Measurements from ENCODE around the gene KIRREL3.

The KIRREL3 gene

GRCh38 chr11:126874276-126874675 lies 126.3 kb downstream of the KIRREL3 start:
- FAIRE-seq, result no peak
- no peak for TF ChIP-seq POLR2A (IDR thresholded peaks at IDR 0.05; ENCODE audit: low read depth, low read length)
- DNase-seq (ENCODE audit: insufficient read length, low spot score), result no peak

- no peak for DNase-seq (ENCODE audit: insufficient read length, low spot score)
- TF ChIP-seq POLR2A (IDR thresholded peaks at IDR 0.05; ENCODE audit: low read depth, low read length), result no peak
These were observed 128.8 kb downstream of the KIRREL3 start for GRCh38 chr11:126871792-126872191.

GRCh38 chr11:126870021-126870420 lies 130.5 kb downstream of the KIRREL3 start:
- no peak for TF ChIP-seq POLR2A (IDR thresholded peaks at IDR 0.05; ENCODE audit: low read depth, low read length)
- FAIRE-seq, result no peak
- no peak for DNase-seq (ENCODE audit: insufficient read length, low spot score)

More at GRCh38 chr11:126871792-126872191, 128.8 kb downstream of the KIRREL3 start:
- FAIRE-seq, result no peak

DNA sequence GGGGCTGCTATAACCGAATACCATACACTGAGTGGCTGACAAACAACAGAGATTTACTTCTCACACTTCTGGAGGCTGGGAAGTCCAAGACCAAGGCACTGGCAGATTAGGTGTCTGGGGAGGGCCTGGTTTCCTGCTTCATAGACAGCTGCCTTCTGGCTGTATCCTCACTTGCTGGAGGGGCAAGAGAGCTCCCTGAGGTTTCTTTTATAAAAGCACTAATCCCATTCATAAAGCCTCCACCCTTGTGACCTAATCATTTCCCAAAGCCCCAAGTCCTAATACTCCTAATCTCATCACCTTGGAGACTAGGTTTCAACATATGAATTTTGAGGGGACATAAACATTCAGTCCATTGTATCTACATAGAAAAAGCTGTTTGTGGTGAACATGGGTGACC lies 131.8 kb downstream of the KIRREL3 start:
- no peak for DNase-seq (ENCODE audit: insufficient read length, low spot score)
- no peak for TF ChIP-seq POLR2A (IDR thresholded peaks at IDR 0.05; ENCODE audit: low read depth, low read length)
- no peak for FAIRE-seq

DNA sequence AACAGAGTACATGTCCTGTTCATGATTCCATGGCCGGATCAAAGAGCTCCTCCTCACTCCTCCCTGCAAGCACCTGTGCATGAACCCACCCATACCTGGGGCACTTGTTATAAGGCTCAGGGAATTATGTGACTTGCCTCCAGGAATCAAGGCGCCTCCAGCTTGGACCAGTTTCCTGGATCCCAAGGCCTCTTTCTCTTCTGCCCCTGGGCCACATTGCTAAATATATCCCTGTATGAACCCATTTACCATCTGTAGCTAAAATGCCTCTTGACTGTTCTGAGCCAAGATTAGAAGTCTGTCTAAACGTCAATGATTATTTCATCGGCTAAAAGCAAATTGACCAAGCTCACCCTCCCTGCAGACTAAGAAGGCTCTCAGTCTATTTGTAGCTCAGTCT lies 135.6 kb downstream of the KIRREL3 start:
- no peak for FAIRE-seq
- DNase-seq (ENCODE audit: insufficient read length, low spot score), result no peak
- no peak for TF ChIP-seq POLR2A (IDR thresholded peaks at IDR 0.05; ENCODE audit: low read depth, low read length)

- TF ChIP-seq POLR2A (IDR thresholded peaks at IDR 0.05; ENCODE audit: low read depth, low read length), result no peak
- no peak for FAIRE-seq
- no peak for DNase-seq (ENCODE audit: insufficient read length, low spot score)
These were observed 137.1 kb downstream of the KIRREL3 start for GRCh38 chr11:126863294-126863997.

DNA sequence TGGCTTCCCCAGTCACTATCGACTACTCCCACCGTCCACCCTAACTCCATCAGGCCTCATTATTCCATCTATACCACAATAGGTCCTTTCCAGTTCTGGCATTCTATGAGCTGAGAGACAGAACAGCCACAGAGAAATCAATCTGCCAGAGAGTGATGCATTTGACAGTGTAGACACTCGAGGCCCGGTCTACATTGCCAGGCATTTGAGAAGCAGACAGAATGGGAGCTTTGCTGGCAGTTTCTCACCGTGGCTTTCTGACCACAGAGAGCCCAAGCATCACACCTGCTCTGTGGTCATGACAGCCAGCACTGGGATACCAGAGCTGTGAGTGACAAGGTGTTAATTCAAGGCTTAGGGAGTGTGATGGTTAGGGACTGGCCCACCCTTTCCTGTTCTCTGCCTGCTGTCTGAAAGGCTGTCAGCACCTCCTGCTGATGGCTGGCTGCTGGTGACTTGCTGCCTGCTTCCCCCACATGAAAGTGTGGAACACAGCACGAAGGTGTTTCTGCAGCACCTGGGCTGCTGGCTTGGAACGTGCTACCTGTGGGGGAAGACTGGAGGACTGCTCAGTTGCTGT lies 137.8 kb downstream of the KIRREL3 start:
- no peak for DNase-seq (ENCODE audit: insufficient read length, low spot score)
- no peak for TF ChIP-seq POLR2A (IDR thresholded peaks at IDR 0.05; ENCODE audit: low read depth, low read length)
- no peak for FAIRE-seq

- no peak for FAIRE-seq
- TF ChIP-seq POLR2A (IDR thresholded peaks at IDR 0.05; ENCODE audit: low read depth, low read length), result no peak
- DNase-seq (ENCODE audit: insufficient read length, low spot score), result no peak
These were observed 138.6 kb downstream of the KIRREL3 start for GRCh38 chr11:126861796-126862459.

DNA sequence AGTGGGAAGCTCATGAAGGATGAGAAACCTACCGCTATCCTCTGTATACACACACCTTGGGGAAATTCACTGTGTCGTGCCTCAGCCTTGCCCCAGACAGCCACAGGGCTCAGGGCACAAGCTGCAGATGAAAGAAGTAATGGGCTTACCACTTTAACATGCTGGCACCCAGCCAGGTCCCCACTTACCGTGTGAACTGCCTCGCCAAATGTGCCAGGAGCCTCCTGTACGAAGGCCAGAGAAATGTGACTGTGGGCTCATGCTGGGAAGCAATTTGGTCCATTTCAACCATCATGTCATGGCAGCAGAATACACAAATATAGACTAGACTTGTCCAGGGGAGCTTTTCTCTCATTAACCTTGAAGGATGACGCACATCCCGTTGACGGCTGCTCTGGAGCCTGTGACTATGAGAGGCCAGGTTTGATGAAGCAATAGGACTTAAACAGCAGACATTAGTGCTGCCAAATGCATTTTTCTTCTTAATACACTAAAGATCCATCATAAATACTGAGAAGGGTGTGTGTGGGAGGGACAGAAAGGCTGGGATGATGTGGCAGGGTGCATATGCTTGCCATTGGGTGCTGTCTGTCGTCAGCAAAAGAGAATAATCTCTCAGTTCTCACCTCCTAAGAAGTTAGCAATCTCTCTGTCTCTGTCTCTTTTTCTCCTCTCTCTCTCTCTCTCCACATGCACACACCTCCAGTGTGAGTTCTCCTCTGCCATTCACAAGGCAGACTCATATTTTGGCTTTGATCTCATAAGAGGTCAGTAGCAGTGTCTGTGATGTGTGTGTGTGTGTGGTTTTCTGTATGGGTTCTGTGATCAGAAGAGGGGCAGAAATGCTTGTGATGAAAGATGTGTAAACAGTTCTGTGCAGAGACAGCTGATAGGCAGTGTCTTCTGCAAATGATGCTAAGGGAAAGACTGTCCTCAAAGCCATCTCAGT lies 142.4 kb downstream of the KIRREL3 start:
- DNase-seq (ENCODE audit: insufficient read length, low spot score), result no peak

DNA sequence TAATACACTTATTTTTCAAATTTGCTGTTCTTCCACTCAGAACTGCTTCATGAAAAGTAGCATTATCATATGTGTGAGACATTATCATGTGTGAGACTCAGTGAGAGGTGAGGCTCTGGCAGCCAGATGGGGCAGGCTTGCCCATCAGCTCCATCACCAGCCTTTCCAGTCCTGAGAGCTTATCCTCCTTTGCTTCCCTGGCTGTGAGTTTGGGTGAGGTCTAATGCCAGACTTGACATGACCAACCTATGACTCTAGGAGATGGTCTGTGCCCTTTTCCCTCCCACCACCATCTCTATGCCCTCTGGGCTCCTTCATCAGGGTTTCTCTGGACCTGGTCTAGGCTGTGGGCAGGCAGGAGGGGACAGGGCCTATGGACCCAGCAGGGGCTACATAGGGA lies 145.0 kb downstream of the KIRREL3 start:
- no peak for DNase-seq (ENCODE audit: insufficient read length, low spot score)
- FAIRE-seq, result no peak
- TF ChIP-seq POLR2A (IDR thresholded peaks at IDR 0.05; ENCODE audit: low read depth, low read length), result no peak

More for the DNA sequence above, 142.4 kb downstream of the KIRREL3 start:
- no peak for FAIRE-seq
- no peak for TF ChIP-seq POLR2A (IDR thresholded peaks at IDR 0.05; ENCODE audit: low read depth, low read length)

DNA sequence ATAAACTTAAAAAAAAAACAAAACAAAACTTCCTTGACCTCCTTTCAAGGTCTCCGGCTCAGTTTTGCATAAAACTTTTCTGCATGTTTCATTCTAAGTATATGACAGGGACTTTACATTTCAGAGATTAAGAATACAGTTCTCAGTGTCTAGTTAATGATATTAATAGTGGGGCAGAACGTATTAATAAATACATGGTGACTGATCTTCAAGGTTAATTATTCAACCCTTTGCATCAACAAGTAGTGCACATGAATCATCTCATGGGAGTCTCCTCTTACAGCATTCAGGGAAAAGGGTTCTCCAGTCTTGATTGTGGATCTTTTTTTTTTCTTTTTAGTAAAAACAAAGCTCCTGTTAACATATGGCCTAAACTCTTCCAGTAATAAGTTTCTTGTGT lies 146.8 kb downstream of the KIRREL3 start:
- no peak for TF ChIP-seq POLR2A (IDR thresholded peaks at IDR 0.05; ENCODE audit: low read depth, low read length)
- DNase-seq (ENCODE audit: insufficient read length, low spot score) (no peak), FAIRE-seq (no peak)

DNA sequence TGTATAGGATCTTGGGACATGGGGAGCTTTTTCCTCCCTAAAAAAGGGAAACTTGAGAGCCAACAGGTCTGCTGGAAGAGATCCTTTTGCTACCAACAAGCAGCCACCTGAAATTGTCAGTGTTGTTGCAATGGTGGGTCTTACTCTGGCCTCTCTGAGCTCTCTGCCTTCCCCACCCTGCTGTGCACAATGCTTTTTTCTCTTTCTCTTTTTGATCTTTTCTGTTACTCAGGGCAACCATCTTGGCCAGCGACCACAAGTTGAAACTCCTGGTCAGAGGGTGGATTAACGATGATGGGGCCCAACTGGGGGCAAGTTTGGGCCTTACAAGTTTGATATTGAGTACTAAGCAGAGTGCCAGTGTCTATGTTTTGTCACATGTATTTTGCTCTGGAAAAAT lies 155.8 kb downstream of the KIRREL3 start:
- DNase-seq (ENCODE audit: insufficient read length, low spot score) (no peak), FAIRE-seq (no peak)
- TF ChIP-seq POLR2A (IDR thresholded peaks at IDR 0.05; ENCODE audit: low read depth, low read length), result no peak

DNA sequence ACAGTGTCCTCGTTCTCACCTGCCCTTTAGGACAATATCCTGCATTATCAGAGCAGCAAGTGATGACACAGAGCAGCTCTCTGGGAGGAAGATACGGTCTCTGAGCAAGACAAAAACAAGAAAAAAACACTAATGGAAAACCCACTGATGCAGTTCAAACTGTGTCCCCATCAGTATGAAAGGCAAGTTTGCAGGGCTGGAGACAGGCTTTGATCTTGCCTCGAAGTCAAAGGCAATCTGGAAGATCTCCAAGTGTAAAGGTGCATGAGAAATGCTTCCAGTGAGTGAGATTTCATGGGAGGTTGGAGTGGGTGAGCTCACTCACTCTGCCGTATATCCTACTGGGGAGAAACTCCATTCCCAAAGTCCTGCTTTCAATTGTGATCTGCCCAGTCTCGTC lies 157.5 kb downstream of the KIRREL3 start:
- TF ChIP-seq POLR2A (IDR thresholded peaks at IDR 0.05; ENCODE audit: low read depth, low read length), result no peak
- no peak for DNase-seq (ENCODE audit: insufficient read length, low spot score)
- FAIRE-seq, result no peak

- FAIRE-seq (no peak), DNase-seq (ENCODE audit: insufficient read length, low spot score) (no peak)
- no peak for TF ChIP-seq POLR2A (IDR thresholded peaks at IDR 0.05; ENCODE audit: low read depth, low read length)
These were observed 158.6 kb downstream of the KIRREL3 start for GRCh38 chr11:126841999-126842398.
